OCI-LY7 (cell line): Measurements from ENCODE around the gene EPHX1. TPM values are rescaled to one million over a fixed set of nuclear protein-coding genes. Genes with fewer than 3 reads are reported as not detected.

Experiments used
- BruUV-seq: library from RNA; stranded (reverse); fragments of 400-500 nt; replicated peaks from 2 replicates; lab custom pipeline; 2021; lab: Mats Ljungman, UMichigan
- CTCF ChIA-PET: fragments of 300-600 bp; sonication (Branson Sonifier 250); formaldehyde crosslinking; loops from one replicate; lab custom pipeline; 2022; ENCODE audit warnings: antibody characterized with exemption; ENCODE audit not compliant: unreplicated experiment; lab: Charles Lee
- POLR2A ChIA-PET: fragments of 300-600 bp; sonication (Branson Sonifier 250); formaldehyde crosslinking; loops from one replicate; lab custom pipeline; 2022; ENCODE audit warnings: antibody characterized with exemption; lab: Charles Lee
- DNase-seq: peaks from one replicate; pipeline ENCODE4 v3.0.0-alpha.2; 2015; ENCODE audit warnings: low spot score
- H2AFZ ChIP-seq: fragments of 200-600 bp; sonication (generic), shearing (Covaris generic); 2 replicates; pipeline ENCODE4 v1.6.1; 2014; ENCODE audit warnings: mild to moderate bottlenecking, antibody characterized with exemption, low read length, moderate library complexity
- H3K27ac ChIP-seq: fragments of 200-600 bp; sonication (generic); 2 replicates; pipeline ENCODE4 v1.5.1; 2014; ENCODE audit warnings: mixed run types, low read depth, mild to moderate bottlenecking, moderate library complexity, low read length, inconsistent platforms; ENCODE audit not compliant: poor library complexity, severe bottlenecking
- H3K36me3 ChIP-seq: fragments of 200-600 bp; sonication (generic); 2 replicates; pipeline ENCODE4 v1.6.1; 2014; ENCODE audit warnings: mild to moderate bottlenecking, antibody characterized with exemption, low read length, moderate library complexity, mixed read lengths; ENCODE audit not compliant: insufficient read depth
- H3K4me1 ChIP-seq: fragments of 200-600 bp; sonication (generic); 2 replicates; pipeline ENCODE4 v1.5.1; 2014; ENCODE audit warnings: mild to moderate bottlenecking, low read length; ENCODE audit not compliant: insufficient read depth, poor library complexity, severe bottlenecking
- H3K4me2 ChIP-seq: fragments of 200-600 bp; sonication (generic); 2 replicates; pipeline ENCODE4 v1.6.1; 2014; ENCODE audit warnings: mild to moderate bottlenecking, low read length
- H3K4me3 ChIP-seq: fragments of 200-600 bp; sonication (generic); 2 replicates; pipeline ENCODE4 v1.5.1; 2014; ENCODE audit warnings: mild to moderate bottlenecking, low read depth, low read length; ENCODE audit not compliant: poor library complexity, severe bottlenecking
- H3K79me2 ChIP-seq: fragments of 200-600 bp; sonication (generic); 2 replicates; pipeline ENCODE4 v1.6.1; 2016; ENCODE audit warnings: low read depth, mild to moderate bottlenecking, low read length, moderate library complexity, mixed read lengths; ENCODE audit not compliant: insufficient read depth
- H3K9me2 ChIP-seq: fragments of 200-600 bp; sonication (generic); 2 replicates; pipeline ENCODE4 v1.6.1; 2016; ENCODE audit warnings: mild to moderate bottlenecking, low read length, mixed read lengths; ENCODE audit not compliant: insufficient read depth
- H3K9me3 ChIP-seq: fragments of 200-600 bp; sonication (generic); 2 replicates; pipeline ENCODE4 v1.6.1; 2014; ENCODE audit warnings: mild to moderate bottlenecking, mixed run types, low read length, mixed read lengths
- H4K20me1 ChIP-seq: fragments of 200-600 bp; sonication (generic); 2 replicates; pipeline ENCODE4 v1.6.1; 2014; ENCODE audit warnings: mild to moderate bottlenecking, antibody characterized with exemption, low read length, moderate library complexity, mixed read lengths; ENCODE audit not compliant: insufficient read depth
- EZH2phosphoT487 ChIP-seq: fragments of 200-600 bp; sonication (generic); IDR thresholded peaks from 2 replicates; pipeline ENCODE4 v1.6.1; 2018; ENCODE audit warnings: low read depth, borderline replicate concordance, mild to moderate bottlenecking, mixed run types, antibody characterized with exemption, low read length, moderate library complexity, mixed read lengths
- intact Hi-C: fragments of 100-400 bp; cut with micrococcal nuclease; formaldehyde crosslinking; loops from one replicate; pipeline ENCODE4 v1.10.0; 2022; ENCODE audit not compliant: unreplicated experiment
- total RNA-seq, 2 experiments: library from RNA; depleted of rRNA in 1 of 2; stranded (reverse); fragments of >200 nt in 1 of 2; shearing (Covaris generic) in 1 of 2; gene quantifications; 2 replicates each; pipeline ENCODE4 v1.2.3, GENCODE V29; 2014 to 2022
- TF ChIP-seq, protein P1 (sequence below): fragments of 200-600 bp; sonication (generic); conservative IDR thresholded peaks from 2 replicates; pipeline ENCODE4 v1.5.1; 2014; ENCODE audit warnings: mild to moderate bottlenecking, antibody characterized with exemption, low read length, moderate library complexity, mixed read lengths

EPHX1 gene
- total RNA-seq, 2 experiments from 2014 or later = 0.44 to 1.3 TPM

DNA sequence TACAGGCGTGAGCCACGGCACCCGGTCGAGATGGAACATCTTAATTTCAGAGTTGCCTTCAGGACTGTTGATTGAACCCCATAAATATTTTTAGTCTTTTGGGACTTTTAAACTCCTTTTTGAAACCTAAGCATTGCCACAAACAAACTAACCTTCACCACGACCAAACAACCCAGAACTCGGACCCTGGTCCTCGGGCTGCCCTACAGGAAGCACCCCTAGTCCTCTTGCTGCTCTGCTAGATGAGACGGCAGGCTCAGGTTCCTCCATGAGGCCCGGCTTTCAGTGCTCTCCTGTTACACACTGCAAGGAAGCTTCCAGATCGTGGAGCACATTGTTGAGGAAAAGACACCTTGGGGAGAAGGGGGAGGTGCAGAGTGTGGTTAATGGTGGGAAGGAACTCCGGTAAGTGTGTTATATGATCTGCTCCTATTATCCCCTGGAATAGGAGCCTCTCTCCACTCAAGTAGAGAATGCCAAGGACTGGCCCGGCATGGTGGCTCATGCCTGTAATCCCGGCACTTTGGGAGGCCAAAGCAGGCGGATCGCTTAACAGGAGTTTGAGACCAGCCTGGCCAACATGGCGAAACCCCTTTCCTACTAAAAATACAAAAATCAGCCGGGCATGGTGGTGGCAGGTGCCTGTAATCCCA, 5.7 kb downstream of the EPHX1 start:
- H2AFZ ChIP-seq = no peak overlapping the region
- DNase-seq = no peak
- no peak overlapping the region for H3K27ac ChIP-seq
- intact Hi-C loops = no loop called here
- ChIA-PET POLR2A (interaction anchor here (0.5 to 0.6 kb wide), 2 partner anchors 36 to 51 kb away, joined by 3 to 4 read pairs; no protein-coding TSS in a partner anchor), CTCF (no interaction called here)
- H3K4me3 ChIP-seq = no peak overlapping the region
- no peak overlapping the region for H3K4me2 ChIP-seq
- H4K20me1 ChIP-seq = no peaks in the 10 kb centered on the region
- peaks cover 4% of the 10 kb centered on the region for H3K4me1 ChIP-seq
- BruUV-seq = no TSS peak
- no peaks in the 10 kb centered on the region for H3K36me3 ChIP-seq
- TF ChIP-seq, protein P1, sequence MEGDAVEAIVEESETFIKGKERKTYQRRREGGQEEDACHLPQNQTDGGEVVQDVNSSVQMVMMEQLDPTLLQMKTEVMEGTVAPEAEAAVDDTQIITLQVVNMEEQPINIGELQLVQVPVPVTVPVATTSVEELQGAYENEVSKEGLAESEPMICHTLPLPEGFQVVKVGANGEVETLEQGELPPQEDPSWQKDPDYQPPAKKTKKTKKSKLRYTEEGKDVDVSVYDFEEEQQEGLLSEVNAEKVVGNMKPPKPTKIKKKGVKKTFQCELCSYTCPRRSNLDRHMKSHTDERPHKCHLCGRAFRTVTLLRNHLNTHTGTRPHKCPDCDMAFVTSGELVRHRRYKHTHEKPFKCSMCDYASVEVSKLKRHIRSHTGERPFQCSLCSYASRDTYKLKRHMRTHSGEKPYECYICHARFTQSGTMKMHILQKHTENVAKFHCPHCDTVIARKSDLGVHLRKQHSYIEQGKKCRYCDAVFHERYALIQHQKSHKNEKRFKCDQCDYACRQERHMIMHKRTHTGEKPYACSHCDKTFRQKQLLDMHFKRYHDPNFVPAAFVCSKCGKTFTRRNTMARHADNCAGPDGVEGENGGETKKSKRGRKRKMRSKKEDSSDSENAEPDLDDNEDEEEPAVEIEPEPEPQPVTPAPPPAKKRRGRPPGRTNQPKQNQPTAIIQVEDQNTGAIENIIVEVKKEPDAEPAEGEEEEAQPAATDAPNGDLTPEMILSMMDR = no peak
- no peak for TF ChIP-seq EZH2phosphoT487
- H3K9me2 ChIP-seq = no peaks in the 10 kb centered on the region
- H3K9me3 ChIP-seq = no peaks in the 10 kb centered on the region
- no peaks in the 10 kb centered on the region for H3K79me2 ChIP-seq

DNA sequence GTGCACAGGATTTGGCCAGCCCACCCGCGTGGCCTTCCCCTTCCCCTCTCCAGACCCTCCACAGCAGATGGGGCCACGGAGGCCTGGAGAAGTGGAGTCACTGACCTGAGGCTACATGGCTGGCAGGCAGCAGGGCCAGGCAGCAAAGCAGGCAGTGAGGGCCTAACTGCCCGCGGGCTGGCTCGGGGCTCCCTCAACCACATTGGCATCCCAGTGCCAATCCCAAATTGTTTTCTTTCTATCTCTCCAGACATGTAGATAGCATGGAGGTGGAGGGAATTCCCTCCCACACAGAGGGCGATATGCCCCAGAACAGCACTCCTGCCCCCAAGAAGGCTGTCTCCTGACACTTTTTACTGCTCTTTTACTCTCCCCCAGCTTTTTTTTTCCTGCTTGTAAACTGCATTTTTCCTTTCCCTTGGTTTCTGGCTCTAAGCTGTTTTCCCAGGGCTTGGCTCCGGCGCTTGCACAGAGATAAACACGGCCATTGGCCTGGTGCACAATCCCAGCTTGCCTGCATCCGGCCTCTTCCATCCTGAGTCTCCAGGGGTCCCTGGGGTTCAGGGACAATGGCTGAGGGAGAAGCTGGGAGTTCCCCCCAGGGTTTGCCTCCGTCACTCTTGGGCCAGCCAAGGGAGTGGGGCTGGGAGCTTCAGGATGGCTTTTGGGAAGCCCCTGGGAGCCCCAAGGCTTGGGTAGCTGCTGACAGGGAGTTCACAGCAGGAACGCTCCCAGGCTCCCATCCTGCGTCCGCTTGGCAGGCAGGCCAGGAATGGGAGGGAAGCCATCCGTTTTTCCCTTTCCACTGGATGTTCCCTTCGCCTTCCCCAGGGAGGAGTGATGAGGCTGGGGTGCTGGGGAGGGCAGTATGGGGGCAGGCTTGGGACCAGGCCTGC, 7.0 kb downstream of the EPHX1 start:
- no peak overlapping the region for H3K4me2 ChIP-seq
- no peak overlapping the region for H3K4me3 ChIP-seq
- BruUV-seq = no TSS peak
- POLR2A ChIA-PET = no interaction called here
- H3K4me1 ChIP-seq = peaks cover 4% of the 10 kb centered on the region
- H3K9me3 ChIP-seq = no peaks in the 10 kb centered on the region
- H3K36me3 ChIP-seq = no peaks in the 10 kb centered on the region
- no peaks in the 10 kb centered on the region for H4K20me1 ChIP-seq
- H2AFZ ChIP-seq = no peak overlapping the region
- TF ChIP-seq EZH2phosphoT487 = no peak
- TF ChIP-seq, protein P1 = no peak
- intact Hi-C loops = no loop called here
- CTCF ChIA-PET = no interaction called here
- DNase-seq = no peak
- no peaks in the 10 kb centered on the region for H3K79me2 ChIP-seq
- H3K9me2 ChIP-seq = no peaks in the 10 kb centered on the region
- no peak overlapping the region for H3K27ac ChIP-seq
